HepG2 (cell line): ENCODE data around the gene FAM24B. TPM values are rescaled to one million over a fixed set of nuclear protein-coding genes. Genes with fewer than 3 reads are reported as not detected.

Experiments
- ARHGAP35 ChIP-seq: sonication (generic); formaldehyde crosslinking; IDR thresholded peaks from 2 replicates; pipeline ENCODE4 v1.9.0; 2022; ENCODE audit warnings: mild to moderate bottlenecking, inconsistent platforms, moderate library complexity, missing genetic modification reagents, borderline replicate concordance
- HDAC1 ChIP-seq: sonication (generic); formaldehyde crosslinking; IDR thresholded peaks from 2 replicates; pipeline ENCODE4 v1.5.1; 2020; ENCODE audit warnings: mild to moderate bottlenecking, missing genetic modification reagents
- MTF2 ChIP-seq: sonication (generic); formaldehyde crosslinking; IDR thresholded peaks from 2 replicates; pipeline ENCODE4 v1.5.0; 2020; ENCODE audit warnings: missing genetic modification reagents, borderline replicate concordance
- NFIB ChIP-seq: sonication (generic); formaldehyde crosslinking; IDR thresholded peaks from 2 replicates; pipeline ENCODE4 v1.9.0; 2021; ENCODE audit warnings: missing genetic modification reagents, mild to moderate bottlenecking, borderline replicate concordance
- NFIC ChIP-seq: IDR thresholded peaks from 2 replicates; pipeline ENCODE4 v1.6.1; 2012; ENCODE audit warnings: mild to moderate bottlenecking, low read length, inconsistent platforms
- ONECUT2 ChIP-seq: sonication (generic); formaldehyde crosslinking; IDR thresholded peaks from 2 replicates; pipeline ENCODE4 v1.4.0; 2020; ENCODE audit warnings: missing genetic modification reagents
- PAX8 ChIP-seq: sonication (generic); formaldehyde crosslinking; IDR thresholded peaks from 2 replicates; pipeline ENCODE4 v1.8.0; 2022; ENCODE audit warnings: mild to moderate bottlenecking, missing genetic modification reagents, borderline replicate concordance
- REXO4 ChIP-seq: sonication (generic); formaldehyde crosslinking; IDR thresholded peaks from 2 replicates; pipeline ENCODE4 v1.8.0; 2022; ENCODE audit warnings: missing genetic modification reagents, mild to moderate bottlenecking, borderline replicate concordance
- SCMH1 ChIP-seq: sonication (generic); formaldehyde crosslinking; IDR thresholded peaks from 2 replicates; pipeline ENCODE4 v1.9.0; 2021; ENCODE audit warnings: missing genetic modification reagents, mild to moderate bottlenecking, borderline replicate concordance
- SUZ12 ChIP-seq: fragments of 150-350 bp; IDR thresholded peaks from 2 replicates; pipeline ENCODE4 v1.6.1; 2014; ENCODE audit warnings: low read depth, low read length
- TGIF2 ChIP-seq: IDR thresholded peaks from 2 replicates; pipeline ENCODE4 v1.6.1; 2016; ENCODE audit warnings: control low read depth, missing compliant biosample characterization
- ZNF24 ChIP-seq: fragments of 450-650 bp; IDR thresholded peaks from 2 replicates; pipeline ENCODE4 v1.6.1; 2017; ENCODE audit warnings: antibody characterized with exemption, mild to moderate bottlenecking
- ZNF264 ChIP-seq: sonication (generic); formaldehyde crosslinking; IDR thresholded peaks from 2 replicates; pipeline ENCODE4 v1.4.0; 2020; ENCODE audit warnings: missing genetic modification reagents
- ZNF335 ChIP-seq: sonication (generic); formaldehyde crosslinking; IDR thresholded peaks from 2 replicates; pipeline ENCODE4 v1.4.0; 2020; ENCODE audit warnings: missing genetic modification reagents
- ZNF496 ChIP-seq: sonication (generic); formaldehyde crosslinking; IDR thresholded peaks from 2 replicates; pipeline ENCODE4 v1.8.1; 2023; ENCODE audit warnings: mild to moderate bottlenecking, moderate library complexity, missing genetic modification reagents; ENCODE audit not compliant: insufficient replicate concordance
- polyA plus RNA-seq, 8 experiments: library from polyadenylated mRNA; depleted of rRNA in 3 of 8; stranded (reverse) in 7 of 8; unstranded in 1 of 8; fragments of >200 nt; fragmentation: Illumina TruSeq in 4 of 8; extraction: Trizol in 4 of 8; gene quantifications; 2 replicates each; pipeline versions ENCODE4 v1.2.1 to v1.2.3, GENCODE V29; 2011 to 2016; ENCODE audit warnings: low read depth in 4 of 8, missing spikeins in 1 of 8, mixed read lengths in 1 of 8; ENCODE audit not compliant: insufficient read depth in 1 of 8
- total RNA-seq, 5 experiments: library from RNA; depleted of rRNA; stranded (reverse); fragments of >200 nt; fragmentation: Illumina TruSeq; extraction: Trizol; gene quantifications; 2 replicates each; pipeline ENCODE4 v1.2.3, GENCODE V29; 2016; ENCODE audit warnings: low read depth in 1 of 5
- TF ChIP-seq, protein P1 (sequence below): sonication (generic); formaldehyde crosslinking; IDR thresholded peaks from 2 replicates; pipeline ENCODE4 v1.5.0; 2020; ENCODE audit warnings: missing genetic modification reagents
- TF ChIP-seq, protein P2 (sequence below): IDR thresholded peaks from 2 replicates; pipeline ENCODE4 v1.6.1; 2018; ENCODE audit warnings: missing genetic modification reagents, mild to moderate bottlenecking, missing compliant biosample characterization
- TF ChIP-seq, protein P3 (sequence below): sonication (generic); formaldehyde crosslinking; IDR thresholded peaks from 2 replicates; pipeline ENCODE4 v1.4.0; 2020; ENCODE audit warnings: low read depth, mild to moderate bottlenecking, missing genetic modification reagents
- TF ChIP-seq, protein P4 (sequence below): sonication (generic); formaldehyde crosslinking; IDR thresholded peaks from 2 replicates; pipeline ENCODE4 v1.5.0; 2020; ENCODE audit warnings: mild to moderate bottlenecking, missing genetic modification reagents
- TF ChIP-seq, protein P5 (sequence below): sonication (generic); formaldehyde crosslinking; IDR thresholded peaks from 2 replicates; pipeline ENCODE4 v1.4.0; 2020; ENCODE audit warnings: mild to moderate bottlenecking, missing genetic modification reagents, borderline replicate concordance
- TF ChIP-seq, protein P6 (sequence below): sonication (generic); formaldehyde crosslinking; IDR thresholded peaks from 2 replicates; pipeline ENCODE4 v1.8.0; 2022; ENCODE audit warnings: mild to moderate bottlenecking, missing genetic modification reagents, borderline replicate concordance

The FAM24B gene
- total and polyA plus RNA-seq, 2 of the 13 experiments (the other 11 are each of a cell fraction or from before 2014, with no cell fraction given), result 1.9 to 3.0 TPM

DNA sequence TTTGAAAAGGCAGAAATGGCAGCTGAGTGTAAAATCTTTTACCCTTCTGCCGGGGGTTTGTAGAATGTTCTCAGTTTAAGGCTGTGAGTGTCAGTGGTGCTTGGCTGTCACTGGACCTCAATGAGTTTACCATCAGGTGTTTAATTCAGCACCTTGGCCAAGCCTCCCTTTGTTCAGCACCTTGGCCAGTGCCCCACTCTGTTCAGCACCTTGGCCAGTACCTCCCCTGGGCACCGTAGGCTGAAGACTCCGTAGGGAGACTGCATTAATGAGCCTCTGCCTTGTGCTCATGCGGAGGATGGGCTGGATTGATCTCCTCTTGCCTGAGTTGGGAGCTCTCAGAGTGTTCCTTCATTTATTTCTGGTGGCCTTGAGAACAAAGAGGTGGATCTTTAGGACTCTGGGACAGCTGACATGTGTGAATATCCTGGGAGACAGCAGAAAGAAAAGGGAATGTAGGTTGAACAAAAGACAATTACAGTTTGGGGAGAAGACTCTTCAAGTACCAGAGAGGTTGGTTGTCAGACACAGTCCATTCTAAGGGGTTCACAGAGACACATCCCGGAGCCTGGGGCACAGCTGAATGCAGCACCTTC is 32.6 kb upstream of the FAM24B start (continued):
- TF ChIP-seq, protein P1, sequence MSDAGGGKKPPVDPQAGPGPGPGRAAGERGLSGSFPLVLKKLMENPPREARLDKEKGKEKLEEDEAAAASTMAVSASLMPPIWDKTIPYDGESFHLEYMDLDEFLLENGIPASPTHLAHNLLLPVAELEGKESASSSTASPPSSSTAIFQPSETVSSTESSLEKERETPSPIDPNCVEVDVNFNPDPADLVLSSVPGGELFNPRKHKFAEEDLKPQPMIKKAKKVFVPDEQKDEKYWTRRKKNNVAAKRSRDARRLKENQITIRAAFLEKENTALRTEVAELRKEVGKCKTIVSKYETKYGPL (CRISPR knock-in tag), result peak; percentile 100
- peak; percentile 100 for TF ChIP-seq ZNF264 (CRISPR knock-in tag)
- TF ChIP-seq ZNF24, result no peak
- peak; percentile 100 for TF ChIP-seq TGIF2 (CRISPR knock-in tag)
- TF ChIP-seq, protein P2, sequence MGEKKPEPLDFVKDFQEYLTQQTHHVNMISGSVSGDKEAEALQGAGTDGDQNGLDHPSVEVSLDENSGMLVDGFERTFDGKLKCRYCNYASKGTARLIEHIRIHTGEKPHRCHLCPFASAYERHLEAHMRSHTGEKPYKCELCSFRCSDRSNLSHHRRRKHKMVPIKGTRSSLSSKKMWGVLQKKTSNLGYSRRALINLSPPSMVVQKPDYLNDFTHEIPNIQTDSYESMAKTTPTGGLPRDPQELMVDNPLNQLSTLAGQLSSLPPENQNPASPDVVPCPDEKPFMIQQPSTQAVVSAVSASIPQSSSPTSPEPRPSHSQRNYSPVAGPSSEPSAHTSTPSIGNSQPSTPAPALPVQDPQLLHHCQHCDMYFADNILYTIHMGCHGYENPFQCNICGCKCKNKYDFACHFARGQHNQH (CRISPR knock-in tag), result peak; percentile 100
- TF ChIP-seq SCMH1 (CRISPR knock-in tag), result peak; percentile 94
- TF ChIP-seq ZNF335 (CRISPR knock-in tag), result peak; percentile 98
- TF ChIP-seq, protein P3, sequence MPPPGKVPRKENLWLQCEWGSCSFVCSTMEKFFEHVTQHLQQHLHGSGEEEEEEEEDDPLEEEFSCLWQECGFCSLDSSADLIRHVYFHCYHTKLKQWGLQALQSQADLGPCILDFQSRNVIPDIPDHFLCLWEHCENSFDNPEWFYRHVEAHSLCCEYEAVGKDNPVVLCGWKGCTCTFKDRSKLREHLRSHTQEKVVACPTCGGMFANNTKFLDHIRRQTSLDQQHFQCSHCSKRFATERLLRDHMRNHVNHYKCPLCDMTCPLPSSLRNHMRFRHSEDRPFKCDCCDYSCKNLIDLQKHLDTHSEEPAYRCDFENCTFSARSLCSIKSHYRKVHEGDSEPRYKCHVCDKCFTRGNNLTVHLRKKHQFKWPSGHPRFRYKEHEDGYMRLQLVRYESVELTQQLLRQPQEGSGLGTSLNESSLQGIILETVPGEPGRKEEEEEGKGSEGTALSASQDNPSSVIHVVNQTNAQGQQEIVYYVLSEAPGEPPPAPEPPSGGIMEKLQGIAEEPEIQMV (CRISPR knock-in tag), result peak; percentile 98
- TF ChIP-seq HDAC1 (CRISPR knock-in tag), result peak; percentile 56; the same call in 1 of the 2 replicates
- TF ChIP-seq ARHGAP35 (CRISPR knock-in tag), result peak; percentile 100
- TF ChIP-seq, protein P4, sequence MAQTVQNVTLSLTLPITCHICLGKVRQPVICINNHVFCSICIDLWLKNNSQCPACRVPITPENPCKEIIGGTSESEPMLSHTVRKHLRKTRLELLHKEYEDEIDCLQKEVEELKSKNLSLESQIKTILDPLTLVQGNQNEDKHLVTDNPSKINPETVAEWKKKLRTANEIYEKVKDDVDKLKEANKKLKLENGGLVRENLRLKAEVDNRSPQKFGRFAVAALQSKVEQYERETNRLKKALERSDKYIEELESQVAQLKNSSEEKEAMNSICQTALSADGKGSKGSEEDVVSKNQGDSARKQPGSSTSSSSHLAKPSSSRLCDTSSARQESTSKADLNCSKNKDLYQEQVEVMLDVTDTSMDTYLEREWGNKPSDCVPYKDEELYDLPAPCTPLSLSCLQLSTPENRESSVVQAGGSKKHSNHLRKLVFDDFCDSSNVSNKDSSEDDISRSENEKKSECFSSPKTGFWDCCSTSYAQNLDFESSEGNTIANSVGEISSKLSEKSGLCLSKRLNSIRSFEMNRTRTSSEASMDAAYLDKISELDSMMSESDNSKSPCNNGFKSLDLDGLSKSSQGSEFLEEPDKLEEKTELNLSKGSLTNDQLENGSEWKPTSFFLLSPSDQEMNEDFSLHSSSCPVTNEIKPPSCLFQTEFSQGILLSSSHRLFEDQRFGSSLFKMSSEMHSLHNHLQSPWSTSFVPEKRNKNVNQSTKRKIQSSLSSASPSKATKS (CRISPR knock-in tag), result peak; percentile 100
- TF ChIP-seq, protein P5, sequence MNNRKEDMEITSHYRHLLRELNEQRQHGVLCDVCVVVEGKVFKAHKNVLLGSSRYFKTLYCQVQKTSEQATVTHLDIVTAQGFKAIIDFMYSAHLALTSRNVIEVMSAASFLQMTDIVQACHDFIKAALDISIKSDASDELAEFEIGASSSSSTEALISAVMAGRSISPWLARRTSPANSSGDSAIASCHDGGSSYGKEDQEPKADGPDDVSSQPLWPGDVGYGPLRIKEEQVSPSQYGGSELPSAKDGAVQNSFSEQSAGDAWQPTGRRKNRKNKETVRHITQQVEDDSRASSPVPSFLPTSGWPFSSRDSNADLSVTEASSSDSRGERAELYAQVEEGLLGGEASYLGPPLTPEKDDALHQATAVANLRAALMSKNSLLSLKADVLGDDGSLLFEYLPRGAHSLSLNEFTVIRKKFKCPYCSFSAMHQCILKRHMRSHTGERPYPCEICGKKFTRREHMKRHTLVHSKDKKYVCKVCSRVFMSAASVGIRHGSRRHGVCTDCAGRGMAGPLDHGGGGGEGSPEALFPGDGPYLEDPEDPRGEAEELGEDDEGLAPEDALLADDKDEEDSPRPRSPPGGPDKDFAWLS (CRISPR knock-in tag), result no peak; the same call in 1 of the 2 replicates
- peak; percentile 92 for TF ChIP-seq ZNF496
- TF ChIP-seq NFIB (CRISPR knock-in tag), result peak; percentile 82; the same call in 1 of the 2 replicates
- TF ChIP-seq, protein P6, sequence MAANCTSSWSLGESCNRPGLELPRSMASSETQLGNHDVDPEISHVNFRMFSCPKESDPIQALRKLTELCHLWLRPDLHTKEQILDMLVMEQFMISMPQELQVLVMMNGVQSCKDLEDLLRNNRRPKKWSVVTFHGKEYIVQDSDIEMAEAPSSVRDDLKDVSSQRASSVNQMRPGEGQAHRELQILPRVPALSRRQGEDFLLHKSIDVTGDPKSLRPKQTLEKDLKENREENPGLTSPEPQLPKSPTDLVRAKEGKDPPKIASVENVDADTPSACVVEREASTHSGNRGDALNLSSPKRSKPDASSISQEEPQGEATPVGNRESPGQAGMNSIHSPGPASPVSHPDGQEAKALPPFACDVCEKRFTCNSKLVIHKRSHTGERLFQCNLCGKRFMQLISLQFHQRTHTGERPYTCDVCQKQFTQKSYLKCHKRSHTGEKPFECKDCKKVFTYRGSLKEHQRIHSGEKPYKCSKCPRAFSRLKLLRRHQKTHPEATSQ, result peak; percentile 100
- no peak for TF ChIP-seq NFIC
- TF ChIP-seq REXO4 (CRISPR knock-in tag), result peak; percentile 98
- TF ChIP-seq ONECUT2, result peak; percentile 95
- peak; percentile 99 for TF ChIP-seq MTF2 (CRISPR knock-in tag)
- no peak for TF ChIP-seq SUZ12
- TF ChIP-seq PAX8 (CRISPR knock-in tag), result peak; percentile 100
